ENCODE results near the gene PROSER2.

Gene PROSER2

GRCh38 chr10:11835061-11835460 lies 11.9 kb downstream of the PROSER2 start:
- H4K20me1 ChIP-seq (ENCODE audit: low read depth, low read length) = no peaks in the 10 kb centered on the region
- TF ChIP-seq EZH2phosphoT487 (conservative IDR thresholded peaks at IDR 0.05; ENCODE audit: low read length) = no peak
- no peak for TF ChIP-seq CTCF (IDR thresholded peaks at IDR 0.05; ENCODE audit: insufficient read depth, low read length, poor library complexity, severe bottlenecking)
- H3K9me3 ChIP-seq (ENCODE audit: insufficient read depth, low read length) = no peaks in the 10 kb centered on the region
- H3F3A ChIP-seq (ENCODE audit: insufficient read depth) = no peaks in the 10 kb centered on the region
- no peak overlapping the region for H2AFZ ChIP-seq (ENCODE audit: low read depth, low read length, severe bottlenecking)
- no peak overlapping the region for H3K4me3 ChIP-seq (ENCODE audit: insufficient read depth, low read length, poor library complexity, severe bottlenecking)
- no peaks in the 10 kb centered on the region for H3K27me3 ChIP-seq (ENCODE audit: low read length)
- H3K9me2 ChIP-seq (replicated peaks; ENCODE audit: insufficient read depth, low read length) = no peaks in the 10 kb centered on the region
- no peak overlapping the region for H3K27ac ChIP-seq (ENCODE audit: low read depth, low read length)
- no peak overlapping the region for H3K4me2 ChIP-seq (ENCODE audit: low read depth, low read length, poor library complexity, severe bottlenecking)
- H3K79me2 ChIP-seq (ENCODE audit: insufficient read depth, low read length) = no peaks in the 10 kb centered on the region
- no peak overlapping the region for H3K9ac ChIP-seq (ENCODE audit: low read length)
- H3K36me3 ChIP-seq (ENCODE audit: low read length) = no peaks in the 10 kb centered on the region

GRCh38 chr10:11835704-11836103 lies 12.5 kb downstream of the PROSER2 start:
- Histone ChIP-seq H3K9me2 (replicated peaks; ENCODE audit: insufficient read depth, low read length) (no peaks in the 10 kb centered on the region), H3K36me3 (ENCODE audit: low read length) (no peaks in the 10 kb centered on the region), H3K27ac (ENCODE audit: low read depth, low read length) (no peak overlapping the region), H3K9me3 (ENCODE audit: insufficient read depth, low read length) (no peaks in the 10 kb centered on the region), H4K20me1 (ENCODE audit: low read depth, low read length) (no peaks in the 10 kb centered on the region), H3F3A (ENCODE audit: insufficient read depth) (no peaks in the 10 kb centered on the region), H2AFZ (ENCODE audit: low read depth, low read length, severe bottlenecking) (no peak overlapping the region), H3K4me2 (ENCODE audit: low read depth, low read length, poor library complexity, severe bottlenecking) (no peak overlapping the region), H3K79me2 (ENCODE audit: insufficient read depth, low read length) (no peaks in the 10 kb centered on the region), H3K9ac (ENCODE audit: low read length) (no peak overlapping the region), H3K4me3 (ENCODE audit: insufficient read depth, low read length, poor library complexity, severe bottlenecking) (no peak overlapping the region), H3K27me3 (ENCODE audit: low read length) (no peaks in the 10 kb centered on the region)
- TF ChIP-seq EZH2phosphoT487 (conservative IDR thresholded peaks at IDR 0.05; ENCODE audit: low read length) = no peak
- no peak for TF ChIP-seq CTCF (IDR thresholded peaks at IDR 0.05; ENCODE audit: insufficient read depth, low read length, poor library complexity, severe bottlenecking)

GRCh38 chr10:11837372-11838161 lies 14.4 kb downstream of the PROSER2 start:
- no peak overlapping the region for H2AFZ ChIP-seq (ENCODE audit: low read depth, low read length, severe bottlenecking)
- H3K27ac ChIP-seq (ENCODE audit: low read depth, low read length) = no peak overlapping the region
- H3K79me2 ChIP-seq (ENCODE audit: insufficient read depth, low read length) = no peaks in the 10 kb centered on the region
- TF ChIP-seq CTCF (IDR thresholded peaks at IDR 0.05; ENCODE audit: insufficient read depth, low read length, poor library complexity, severe bottlenecking) (no peak), EZH2phosphoT487 (conservative IDR thresholded peaks at IDR 0.05; ENCODE audit: low read length) (no peak)
- H3K4me2 ChIP-seq (ENCODE audit: low read depth, low read length, poor library complexity, severe bottlenecking) = no peak overlapping the region
- no peaks in the 10 kb centered on the region for H3K36me3 ChIP-seq (ENCODE audit: low read length)
- no peaks in the 10 kb centered on the region for H3K9me2 ChIP-seq (replicated peaks; ENCODE audit: insufficient read depth, low read length)
- no peak overlapping the region for H3K4me3 ChIP-seq (ENCODE audit: insufficient read depth, low read length, poor library complexity, severe bottlenecking)
- 0 out of 2 replicates have a peak, but pooled peaks cover 4% of the 10 kb centered on the region for H4K20me1 ChIP-seq (ENCODE audit: low read depth, low read length)
- H3K27me3 ChIP-seq (ENCODE audit: low read length) = no peaks in the 10 kb centered on the region
- no peaks in the 10 kb centered on the region for H3K9me3 ChIP-seq (ENCODE audit: insufficient read depth, low read length)
- H3F3A ChIP-seq (ENCODE audit: insufficient read depth) = no peaks in the 10 kb centered on the region
- no peak overlapping the region for H3K9ac ChIP-seq (ENCODE audit: low read length)
